Islet of Langerhans (tissue), 1 donor: ENCODE measurements around the gene MMP21.

ENCODE experiments used
- FAIRE-seq: peaks from one replicate; lab custom pipeline; 2011; peaks lifted over from hg19 to GRCh38; lab: Jason Lieb, UNC

The MMP21 gene

DNA sequence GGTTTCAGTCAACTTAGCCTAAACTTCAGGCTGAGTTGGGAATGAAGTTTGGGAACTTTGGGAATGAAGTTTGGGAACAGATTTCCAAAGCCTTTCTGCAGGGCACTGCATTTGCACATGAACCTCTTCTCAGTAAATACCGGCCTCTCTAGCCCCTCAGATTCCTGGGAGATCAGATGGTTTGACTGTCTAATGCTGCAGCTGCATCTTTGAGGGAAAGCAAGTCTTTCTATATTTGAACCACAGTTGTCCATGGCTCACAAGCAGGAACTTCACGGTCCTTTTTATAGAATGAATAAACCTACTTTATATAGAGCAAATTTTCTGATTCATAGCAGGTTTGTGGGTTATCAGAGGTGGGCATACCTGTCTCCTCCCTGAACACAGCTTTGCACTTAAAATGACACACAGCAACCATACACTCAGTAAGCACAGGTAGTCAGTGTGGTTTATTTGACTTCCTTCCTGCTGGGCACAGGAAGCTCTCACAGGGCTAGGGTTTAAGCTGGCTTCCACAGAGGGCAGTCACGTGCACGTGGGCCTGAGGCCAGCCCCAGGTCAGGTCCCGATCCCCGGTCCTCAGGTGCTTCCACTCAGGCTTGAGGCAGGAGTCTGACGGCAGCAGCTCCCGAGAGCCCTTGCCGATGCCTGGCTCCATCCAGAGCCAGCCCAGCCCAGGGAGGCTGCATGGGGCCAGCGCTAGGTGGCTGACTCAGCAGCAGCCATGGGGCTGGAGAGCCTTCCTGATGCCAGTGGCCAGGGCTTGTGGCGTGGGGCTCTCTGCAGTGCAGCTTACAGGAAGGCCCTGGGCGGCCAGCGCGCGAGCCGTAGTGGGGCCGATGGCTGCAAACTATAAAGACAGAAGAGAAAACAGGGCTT lies 12.8 kb upstream of the MMP21 start:
- no peak for FAIRE-seq

DNA sequence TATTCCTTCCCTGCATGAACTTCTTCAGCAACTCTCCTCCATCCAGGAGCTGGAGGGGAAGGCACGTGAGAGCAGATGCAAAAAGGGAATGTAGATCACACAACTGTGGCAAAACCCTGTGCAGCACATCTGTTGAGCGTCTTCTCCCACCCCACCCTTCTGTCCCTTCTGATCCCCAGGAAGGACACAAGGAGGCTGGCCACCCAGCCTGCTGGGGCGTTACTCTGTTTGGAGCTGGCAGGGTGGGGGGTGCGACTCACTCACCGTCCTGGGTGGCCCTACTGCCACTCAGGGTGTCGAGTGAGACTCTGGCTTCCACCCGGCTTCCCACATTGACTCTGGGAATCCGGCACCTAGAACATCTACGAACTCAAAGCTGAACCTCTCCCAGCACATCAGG lies 10.2 kb upstream of the MMP21 start:
- no peak for FAIRE-seq

DNA sequence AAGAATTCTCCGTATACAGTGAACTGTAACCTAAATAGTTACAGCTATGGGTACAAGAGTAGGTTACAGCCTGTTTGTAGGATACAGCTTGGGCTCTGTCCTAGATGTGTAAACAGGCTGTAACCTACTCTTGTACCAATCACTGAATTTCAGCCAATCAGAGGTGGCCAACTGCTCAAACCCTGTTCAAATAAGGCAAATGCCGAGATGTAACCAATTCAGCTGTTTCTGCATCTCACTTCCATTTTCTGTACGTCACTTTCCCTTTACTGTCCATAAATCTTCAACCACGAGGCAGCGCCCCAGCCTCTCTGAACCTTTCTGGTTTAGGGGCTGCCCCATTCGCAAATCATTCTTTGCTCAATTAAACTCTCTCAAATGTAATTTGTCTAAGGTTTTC lies 8.3 kb upstream of the MMP21 start:
- FAIRE-seq = no peak

DNA sequence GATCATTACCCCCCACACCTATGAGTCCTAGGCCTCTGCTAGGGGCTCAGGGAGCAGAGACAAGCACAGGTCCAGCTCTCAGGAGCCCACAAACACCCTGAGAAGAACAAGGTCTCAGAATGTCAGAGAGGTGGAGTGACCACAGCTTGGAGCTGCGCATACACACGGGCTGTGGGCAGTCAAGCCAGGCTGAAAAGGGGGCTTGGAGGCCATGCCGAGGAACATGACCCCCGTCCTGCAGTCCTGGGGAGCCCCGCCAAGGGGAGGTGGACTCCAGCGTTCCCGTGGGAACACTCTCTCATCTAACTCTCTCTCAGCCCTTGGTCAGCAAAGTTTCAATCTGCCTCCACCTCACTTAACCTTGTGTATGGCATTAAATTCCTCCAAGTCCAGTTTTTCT lies 7.8 kb upstream of the MMP21 start:
- no peak for FAIRE-seq

DNA sequence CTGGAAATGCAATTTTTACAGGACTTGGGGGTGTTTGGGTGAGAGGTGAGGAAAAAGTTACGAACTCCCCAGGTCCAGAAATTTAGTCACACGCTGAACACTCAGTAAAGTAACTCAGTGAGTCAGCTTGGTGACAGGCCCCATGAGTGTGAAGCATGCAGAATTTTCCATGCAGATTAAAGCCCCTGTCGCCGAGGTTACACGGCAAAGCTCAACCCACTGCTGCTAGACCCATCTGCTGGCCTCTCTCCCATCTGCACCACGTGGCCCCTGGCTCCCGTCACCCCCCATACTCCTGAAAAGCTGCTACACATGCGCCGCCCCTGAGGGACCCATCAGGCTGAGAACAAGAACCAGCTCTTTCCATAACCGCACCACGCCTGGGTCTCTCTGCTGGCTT lies 7.0 kb upstream of the MMP21 start:
- FAIRE-seq = no peak

- FAIRE-seq = no peak
These were observed 6.4 kb upstream of the MMP21 start for GRCh38 chr10:125782054-125782453.

GRCh38 chr10:125781374-125781773 lies 5.8 kb upstream of the MMP21 start:
- FAIRE-seq = no peak

DNA sequence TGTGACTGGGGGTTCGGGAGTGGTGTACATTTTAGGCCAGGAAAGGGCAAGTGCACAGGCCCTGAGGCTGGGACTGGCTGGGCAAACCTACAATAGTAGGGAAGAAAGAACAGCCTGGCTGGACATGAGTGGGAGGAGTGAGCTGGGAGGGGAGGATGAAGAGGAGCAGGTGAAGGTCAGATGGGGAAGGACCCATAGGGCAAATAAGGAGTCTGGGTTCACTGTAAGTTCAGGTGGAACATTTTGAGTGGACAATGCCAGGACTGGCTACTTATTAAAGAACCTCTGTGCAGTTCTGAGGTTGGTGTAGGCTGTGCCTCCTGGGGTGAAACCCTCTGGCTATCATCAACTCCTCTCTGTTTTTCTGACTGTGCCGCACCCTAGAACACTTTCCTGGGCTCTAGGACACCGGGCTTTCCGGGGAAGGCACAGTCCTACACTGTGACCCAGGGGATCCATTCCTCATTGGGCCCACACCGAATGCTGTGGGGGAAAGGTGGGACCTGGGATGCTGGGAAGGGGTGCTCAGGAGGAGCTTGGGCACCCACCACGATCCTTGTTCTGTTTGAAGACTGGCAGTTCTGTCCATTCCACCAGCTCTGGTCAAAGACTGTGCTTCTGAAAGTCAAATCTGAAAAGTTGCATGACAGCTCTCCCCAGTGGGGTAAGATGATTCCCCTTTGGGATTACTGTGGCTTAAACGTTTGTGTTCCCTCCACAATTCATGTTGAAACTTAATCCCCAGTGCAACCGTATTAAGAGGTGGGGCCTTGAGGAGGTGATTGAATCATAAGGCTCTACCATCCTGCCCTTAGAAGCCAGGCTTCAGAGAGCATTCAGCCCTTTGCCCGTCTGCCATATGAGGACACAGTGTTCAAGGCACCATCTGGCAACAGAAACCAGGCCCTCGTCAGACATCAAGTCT lies 4.0 kb upstream of the MMP21 start:
- FAIRE-seq = no peak

- no peak for FAIRE-seq
These were observed 2.9 kb upstream of the MMP21 start for GRCh38 chr10:125778556-125778955.

- FAIRE-seq = no peak
These were observed 2.2 kb upstream of the MMP21 start for GRCh38 chr10:125777806-125778205.

- no peak for FAIRE-seq
These were observed 935 bp downstream of the MMP21 start for GRCh38 chr10:125774581-125775191.

- no peak for FAIRE-seq
These were observed 1.7 kb downstream of the MMP21 start for GRCh38 chr10:125773687-125774543.

- no peak for FAIRE-seq
These were observed 2.8 kb downstream of the MMP21 start for GRCh38 chr10:125772864-125773180.

- no peak for FAIRE-seq
These were observed 3.3 kb downstream of the MMP21 start for GRCh38 chr10:125772112-125772863.

- no peak for FAIRE-seq
These were observed 4.8 kb downstream of the MMP21 start for GRCh38 chr10:125770844-125771243.

DNA sequence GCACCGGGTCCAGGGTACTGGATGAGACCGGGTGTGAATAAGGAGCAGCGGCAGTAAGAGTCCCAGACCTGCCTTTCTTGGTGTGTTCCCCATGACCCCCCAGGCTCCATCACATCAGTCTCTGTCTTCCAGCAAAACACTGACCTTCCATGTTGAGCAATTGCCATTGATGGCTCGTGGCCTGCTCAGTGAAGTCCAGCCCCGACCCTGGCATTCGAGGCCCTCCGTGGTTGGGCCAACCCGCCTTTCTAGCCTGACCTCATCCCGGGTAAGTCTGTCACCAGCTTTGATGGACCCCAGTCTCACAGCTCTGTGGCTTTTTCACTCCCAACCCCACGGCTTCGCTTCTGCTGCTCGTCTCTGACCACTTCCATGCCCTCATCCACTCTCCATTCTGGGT lies 6.4 kb downstream of the MMP21 start:
- FAIRE-seq = no peak

DNA sequence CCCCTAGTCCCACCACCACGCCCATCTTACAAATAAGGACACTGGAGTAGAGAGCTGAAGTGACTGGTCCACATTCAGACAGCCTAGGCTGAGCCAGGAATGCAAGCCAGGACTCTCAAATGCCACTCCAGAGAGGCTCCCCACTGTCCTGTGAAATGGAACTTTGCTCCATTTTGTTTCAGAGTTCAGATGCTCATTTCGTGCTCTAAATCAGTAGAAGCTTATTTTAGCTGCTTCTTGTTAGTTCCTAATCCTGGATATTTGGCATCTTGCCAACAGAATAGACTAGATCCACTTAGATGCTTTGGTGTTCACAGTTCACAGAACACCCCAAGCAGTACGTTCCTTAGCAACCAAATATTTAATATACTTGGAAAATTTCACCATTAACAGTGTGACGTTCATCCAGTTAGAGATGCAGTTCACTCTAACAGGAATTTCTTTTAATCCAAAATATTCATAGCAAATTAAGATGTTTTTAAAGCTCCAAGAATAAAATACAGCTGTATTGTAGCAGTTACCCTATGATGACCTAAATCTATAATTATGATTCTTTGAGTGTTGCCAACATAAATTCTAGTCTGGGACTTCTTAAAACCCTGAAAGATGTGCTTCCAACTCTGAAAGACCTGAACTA lies 7.3 kb downstream of the MMP21 start:
- no peak for FAIRE-seq

DNA sequence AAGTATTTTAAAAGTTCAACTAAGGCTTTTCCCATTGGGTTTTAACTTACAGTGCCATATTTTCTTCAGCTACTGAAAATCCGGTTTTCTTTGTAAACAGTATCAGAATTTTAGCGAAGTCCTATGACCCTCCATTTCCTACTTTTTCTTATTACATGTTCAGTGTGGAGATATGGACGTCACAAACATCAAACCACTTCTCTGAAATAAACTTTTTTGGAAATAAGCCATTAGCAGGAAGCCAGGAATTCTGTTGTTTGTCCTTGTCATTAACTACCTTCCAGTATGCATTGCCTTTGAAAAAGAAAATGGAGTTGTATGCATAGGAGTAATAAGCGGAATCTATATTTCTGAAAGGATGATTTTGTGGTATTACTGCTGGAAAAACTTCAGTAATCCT lies 9.1 kb downstream of the MMP21 start:
- no peak for FAIRE-seq

DNA sequence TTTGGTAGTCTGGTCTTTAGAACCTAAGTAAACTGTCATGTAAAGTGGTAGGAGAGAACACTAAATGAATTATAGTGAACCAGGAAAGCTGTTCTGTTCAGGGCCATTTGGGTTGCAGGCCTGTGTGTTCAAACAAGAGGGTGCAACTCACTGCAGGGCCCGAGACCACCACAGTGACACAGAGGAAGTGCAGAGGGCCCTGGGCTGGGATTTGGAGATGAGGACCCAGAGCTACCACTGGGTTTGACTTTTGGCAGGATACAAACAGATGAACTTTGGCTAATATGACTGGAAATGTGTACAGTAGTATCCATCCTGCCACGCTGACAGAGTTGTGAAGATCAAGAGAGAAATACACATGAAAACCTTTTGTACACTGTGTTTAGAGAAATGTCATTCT lies 9.8 kb downstream of the MMP21 start:
- FAIRE-seq = no peak

DNA sequence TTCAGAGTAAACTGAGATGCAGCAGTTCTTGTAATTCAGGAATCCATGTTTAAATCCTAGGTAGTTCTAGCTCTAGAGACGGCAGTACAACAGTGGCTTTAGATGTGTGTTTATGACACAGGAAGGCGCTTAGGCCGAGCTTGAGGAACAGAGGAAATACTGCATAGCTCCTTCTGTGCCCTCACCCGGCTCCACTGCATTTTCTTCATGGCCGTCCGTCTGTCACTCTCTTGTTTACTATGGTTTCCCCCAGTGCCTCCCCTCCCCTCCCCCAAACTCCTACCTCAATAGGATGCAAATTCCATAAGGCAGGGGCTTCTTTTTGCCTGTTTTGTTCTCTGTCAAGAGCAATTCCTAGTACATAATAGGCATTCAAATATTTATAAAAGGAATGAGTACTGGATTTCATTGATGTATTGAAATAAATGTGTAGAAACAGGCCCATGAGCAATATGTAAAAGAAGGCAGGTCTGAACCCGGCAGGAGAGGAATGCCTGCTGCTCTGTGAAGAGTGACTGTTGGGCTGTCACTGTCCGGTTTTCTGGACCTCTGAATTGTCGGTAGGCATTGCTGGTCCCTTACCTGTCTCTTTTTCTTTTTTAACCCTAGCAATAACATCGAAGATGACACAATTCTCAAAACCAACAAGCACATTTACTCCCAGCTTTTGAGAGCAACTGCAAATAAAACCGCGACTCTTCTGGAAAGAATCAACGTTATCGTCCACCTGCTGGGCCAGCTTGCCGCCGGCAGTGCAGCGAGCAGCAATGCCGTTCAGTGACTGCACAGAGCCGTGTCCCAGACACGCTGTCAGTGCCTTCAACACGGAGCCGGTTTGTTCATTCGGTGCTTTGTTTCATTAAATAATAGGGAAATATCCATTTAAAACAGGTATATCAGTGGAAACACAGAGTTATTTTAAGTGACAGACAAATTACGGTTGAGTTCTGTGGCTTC lies 12.7 kb downstream of the MMP21 start:
- FAIRE-seq = no peak
